OCI-LY7 (cell line): ENCODE measurements around the gene PDE10A. TPM values are rescaled to one million over a fixed set of nuclear protein-coding genes. Genes with fewer than 3 reads are reported as not detected.
"Not testable (repeated sequence)": the region's sequence is repeated elsewhere in the genome, so short reads cannot be mapped to it uniquely, and the experiment has no call there.

Experiments
- BruUV-seq: library from RNA; stranded (reverse); fragments of 400-500 nt; replicated peaks from 2 replicates; lab custom pipeline; 2021; lab: Mats Ljungman, UMichigan
- CTCF ChIA-PET: fragments of 300-600 bp; sonication (Branson Sonifier 250); formaldehyde crosslinking; loops from one replicate; lab custom pipeline; 2022; ENCODE audit warnings: antibody characterized with exemption; ENCODE audit not compliant: unreplicated experiment; lab: Charles Lee
- POLR2A ChIA-PET: fragments of 300-600 bp; sonication (Branson Sonifier 250); formaldehyde crosslinking; loops from one replicate; lab custom pipeline; 2022; ENCODE audit warnings: antibody characterized with exemption; lab: Charles Lee
- DNase-seq: peaks from one replicate; pipeline ENCODE4 v3.0.0-alpha.2; 2015; ENCODE audit warnings: low spot score
- H2AFZ ChIP-seq: fragments of 200-600 bp; sonication (generic), shearing (Covaris generic); 2 replicates; pipeline ENCODE4 v1.6.1; 2014; ENCODE audit warnings: mild to moderate bottlenecking, antibody characterized with exemption, low read length, moderate library complexity
- H3K27ac ChIP-seq: fragments of 200-600 bp; sonication (generic); 2 replicates; pipeline ENCODE4 v1.5.1; 2014; ENCODE audit warnings: mixed run types, low read depth, mild to moderate bottlenecking, moderate library complexity, low read length, inconsistent platforms; ENCODE audit not compliant: poor library complexity, severe bottlenecking
- H3K36me3 ChIP-seq: fragments of 200-600 bp; sonication (generic); 2 replicates; pipeline ENCODE4 v1.6.1; 2014; ENCODE audit warnings: mild to moderate bottlenecking, antibody characterized with exemption, low read length, moderate library complexity, mixed read lengths; ENCODE audit not compliant: insufficient read depth
- H3K4me1 ChIP-seq: fragments of 200-600 bp; sonication (generic); 2 replicates; pipeline ENCODE4 v1.5.1; 2014; ENCODE audit warnings: mild to moderate bottlenecking, low read length; ENCODE audit not compliant: insufficient read depth, poor library complexity, severe bottlenecking
- H3K4me2 ChIP-seq: fragments of 200-600 bp; sonication (generic); 2 replicates; pipeline ENCODE4 v1.6.1; 2014; ENCODE audit warnings: mild to moderate bottlenecking, low read length
- H3K4me3 ChIP-seq: fragments of 200-600 bp; sonication (generic); 2 replicates; pipeline ENCODE4 v1.5.1; 2014; ENCODE audit warnings: mild to moderate bottlenecking, low read depth, low read length; ENCODE audit not compliant: poor library complexity, severe bottlenecking
- H3K79me2 ChIP-seq: fragments of 200-600 bp; sonication (generic); 2 replicates; pipeline ENCODE4 v1.6.1; 2016; ENCODE audit warnings: low read depth, mild to moderate bottlenecking, low read length, moderate library complexity, mixed read lengths; ENCODE audit not compliant: insufficient read depth
- H3K9me2 ChIP-seq: fragments of 200-600 bp; sonication (generic); 2 replicates; pipeline ENCODE4 v1.6.1; 2016; ENCODE audit warnings: mild to moderate bottlenecking, low read length, mixed read lengths; ENCODE audit not compliant: insufficient read depth
- H3K9me3 ChIP-seq: fragments of 200-600 bp; sonication (generic); 2 replicates; pipeline ENCODE4 v1.6.1; 2014; ENCODE audit warnings: mild to moderate bottlenecking, mixed run types, low read length, mixed read lengths
- H4K20me1 ChIP-seq: fragments of 200-600 bp; sonication (generic); 2 replicates; pipeline ENCODE4 v1.6.1; 2014; ENCODE audit warnings: mild to moderate bottlenecking, antibody characterized with exemption, low read length, moderate library complexity, mixed read lengths; ENCODE audit not compliant: insufficient read depth
- EZH2phosphoT487 ChIP-seq: fragments of 200-600 bp; sonication (generic); IDR thresholded peaks from 2 replicates; pipeline ENCODE4 v1.6.1; 2018; ENCODE audit warnings: low read depth, borderline replicate concordance, mild to moderate bottlenecking, mixed run types, antibody characterized with exemption, low read length, moderate library complexity, mixed read lengths
- intact Hi-C: fragments of 100-400 bp; cut with micrococcal nuclease; formaldehyde crosslinking; loops from one replicate; pipeline ENCODE4 v1.10.0; 2022; ENCODE audit not compliant: unreplicated experiment
- total RNA-seq, 2 experiments: library from RNA; depleted of rRNA in 1 of 2; stranded (reverse); fragments of >200 nt in 1 of 2; shearing (Covaris generic) in 1 of 2; gene quantifications; 2 replicates each; pipeline ENCODE4 v1.2.3, GENCODE V29; 2014 to 2022
- TF ChIP-seq, protein P1 (sequence below): fragments of 200-600 bp; sonication (generic); conservative IDR thresholded peaks from 2 replicates; pipeline ENCODE4 v1.5.1; 2014; ENCODE audit warnings: mild to moderate bottlenecking, antibody characterized with exemption, low read length, moderate library complexity, mixed read lengths

Gene PDE10A
- total RNA-seq, 2 experiments from 2014 or later = not detected

DNA sequence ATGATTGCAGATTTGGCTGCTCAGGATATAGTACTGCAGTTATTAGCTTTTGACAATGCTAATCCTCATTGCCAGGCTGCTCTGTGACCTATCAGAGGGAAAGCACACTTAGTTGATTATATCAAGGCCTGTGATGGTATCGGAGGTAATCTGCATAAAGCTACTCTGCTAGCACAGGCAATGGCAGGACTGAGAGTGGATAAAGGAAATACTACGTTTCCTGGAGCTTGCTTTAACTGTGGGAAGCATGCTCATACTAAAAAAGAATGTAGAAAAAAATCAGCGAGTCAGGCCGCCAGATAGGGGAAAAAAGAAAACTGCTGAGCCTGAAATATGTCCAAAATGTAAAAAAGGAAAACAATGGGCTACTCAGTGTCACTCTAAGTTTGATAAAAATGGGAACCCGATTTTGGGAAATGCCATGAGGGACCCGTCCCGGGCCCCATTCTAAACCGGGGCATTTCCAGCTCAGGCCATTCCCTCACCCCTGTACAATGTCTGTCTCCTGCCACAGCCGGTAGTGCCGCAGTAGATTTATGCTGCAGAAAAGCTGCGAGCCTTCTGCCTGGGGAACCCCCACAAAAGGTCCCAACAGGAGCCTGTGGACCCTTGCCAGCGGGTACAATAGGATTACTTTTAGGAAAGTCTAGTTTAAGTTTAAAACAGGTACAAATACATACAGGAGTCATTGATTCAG lies 203.3 kb downstream of the PDE10A start:
- intact Hi-C loops, H3K9me3 ChIP-seq: not testable (repeated sequence)

GRCh38 chr6:165458134-165458533 lies 204.9 kb downstream of the PDE10A start:
- no peaks in the 10 kb centered on the region for H3K79me2 ChIP-seq
- no peak for DNase-seq
- CTCF ChIA-PET = no interaction called here
- H3K9me3 ChIP-seq = no peaks in the 10 kb centered on the region
- POLR2A ChIA-PET = interaction anchor here (0.7 to 0.8 kb wide), 2 partner anchors 13 to 140 kb away, joined by 3 read pairs; no protein-coding TSS in a partner anchor
- H3K9me2 ChIP-seq = no peaks in the 10 kb centered on the region
- H3K4me1 ChIP-seq = no peaks in the 10 kb centered on the region
- no peak overlapping the region for H3K27ac ChIP-seq
- no peaks in the 10 kb centered on the region for H3K36me3 ChIP-seq
- no TSS peak for BruUV-seq
- H3K4me2 ChIP-seq = no peak overlapping the region
- TF ChIP-seq, protein P1, sequence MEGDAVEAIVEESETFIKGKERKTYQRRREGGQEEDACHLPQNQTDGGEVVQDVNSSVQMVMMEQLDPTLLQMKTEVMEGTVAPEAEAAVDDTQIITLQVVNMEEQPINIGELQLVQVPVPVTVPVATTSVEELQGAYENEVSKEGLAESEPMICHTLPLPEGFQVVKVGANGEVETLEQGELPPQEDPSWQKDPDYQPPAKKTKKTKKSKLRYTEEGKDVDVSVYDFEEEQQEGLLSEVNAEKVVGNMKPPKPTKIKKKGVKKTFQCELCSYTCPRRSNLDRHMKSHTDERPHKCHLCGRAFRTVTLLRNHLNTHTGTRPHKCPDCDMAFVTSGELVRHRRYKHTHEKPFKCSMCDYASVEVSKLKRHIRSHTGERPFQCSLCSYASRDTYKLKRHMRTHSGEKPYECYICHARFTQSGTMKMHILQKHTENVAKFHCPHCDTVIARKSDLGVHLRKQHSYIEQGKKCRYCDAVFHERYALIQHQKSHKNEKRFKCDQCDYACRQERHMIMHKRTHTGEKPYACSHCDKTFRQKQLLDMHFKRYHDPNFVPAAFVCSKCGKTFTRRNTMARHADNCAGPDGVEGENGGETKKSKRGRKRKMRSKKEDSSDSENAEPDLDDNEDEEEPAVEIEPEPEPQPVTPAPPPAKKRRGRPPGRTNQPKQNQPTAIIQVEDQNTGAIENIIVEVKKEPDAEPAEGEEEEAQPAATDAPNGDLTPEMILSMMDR = no peak
- TF ChIP-seq EZH2phosphoT487 = no peak
- H2AFZ ChIP-seq = no peak overlapping the region
- intact Hi-C loops = no loop called here
- H3K4me3 ChIP-seq = no peak overlapping the region
- H4K20me1 ChIP-seq = no peaks in the 10 kb centered on the region

More for the DNA sequence above, 203.3 kb downstream of the PDE10A start:
- H3K4me3 ChIP-seq, H3K79me2 ChIP-seq, H4K20me1 ChIP-seq, H3K4me2 ChIP-seq, H3K4me1 ChIP-seq, DNase-seq, H2AFZ ChIP-seq, CTCF ChIA-PET, BruUV-seq, H3K9me2 ChIP-seq, H3K27ac ChIP-seq, H3K36me3 ChIP-seq: not testable (repeated sequence)
- POLR2A ChIA-PET = interaction anchor here (0.6 to 0.7 kb wide), 2 partner anchors 522 to 883 kb away, joined by 3 read pairs; no protein-coding TSS in a partner anchor

- BruUV-seq = no TSS peak
- Histone ChIP-seq H3K9me2 (no peaks in the 10 kb centered on the region), H4K20me1 (no peaks in the 10 kb centered on the region), H3K4me2 (no peak overlapping the region), H2AFZ (no peak overlapping the region), H3K4me1 (no peaks in the 10 kb centered on the region), H3K27ac (no peak overlapping the region), H3K9me3 (no peaks in the 10 kb centered on the region), H3K4me3 (no peak overlapping the region), H3K79me2 (no peaks in the 10 kb centered on the region), H3K36me3 (no peaks in the 10 kb centered on the region)
- POLR2A ChIA-PET = interaction anchor here (1.4 kb wide), 1 partner anchor 10 kb away, joined by 3 read pairs; no protein-coding TSS in a partner anchor
- TF ChIP-seq EZH2phosphoT487 = no peak
- TF ChIP-seq, protein P1 = no peak
- intact Hi-C loops = no loop called here
- DNase-seq = no peak
- CTCF ChIA-PET = no interaction called here
Measured at GRCh38 chr6:165456286-165456685, 206.8 kb downstream of the PDE10A start.
